OCI-LY1 (cell line): ENCODE results near the gene PRSS53.

ENCODE experiments used
- CTCF ChIP-seq: fragments of 200-600 bp; sonication (generic), shearing (Covaris generic); IDR thresholded peaks from 2 replicates; pipeline ENCODE4 v1.5.1; 2017; ENCODE audit warnings: mild to moderate bottlenecking, antibody characterized with exemption, low read length, moderate library complexity, mixed read lengths
- EZH2 ChIP-seq: fragments of 200-600 bp; sonication (generic), shearing (Covaris generic); IDR thresholded peaks from 2 replicates; pipeline ENCODE4 v1.8.0; 2017; ENCODE audit warnings: borderline replicate concordance, mixed run types, mild to moderate bottlenecking, antibody characterized with exemption, low read length, moderate library complexity, mixed read lengths

GRCh38 chr16:31079342-31079944, 9.3 kb downstream of the PRSS53 start:
- no peak for TF ChIP-seq CTCF
- no peak for TF ChIP-seq EZH2
